ENCODE measurements around the gene DEK.

DNA sequence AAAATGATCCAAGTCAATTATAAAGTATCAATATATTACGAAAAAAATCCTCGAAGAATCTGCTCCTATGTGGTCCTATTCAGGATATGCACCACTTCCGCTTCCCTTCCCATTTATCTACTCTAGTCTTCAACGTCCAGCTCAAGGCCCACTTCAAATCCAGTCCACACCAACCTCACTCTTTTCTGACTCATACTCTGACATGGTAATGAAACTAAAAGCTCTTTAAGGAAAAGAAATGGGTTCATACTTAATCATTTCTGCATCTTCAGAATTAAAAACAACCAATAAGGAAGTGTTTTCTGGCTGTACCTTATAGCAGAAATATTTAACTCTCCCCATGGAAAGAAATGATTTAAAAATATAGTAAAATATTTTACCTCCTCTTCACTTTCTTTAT, 15.1 kb downstream of the DEK start:
- TF ChIP-seq CTCF (conservative IDR thresholded peaks at IDR 0.05 in 1 of 2, IDR thresholded peaks at IDR 0.05 in 1 of 2; ENCODE audit: extremely low read depth in 1 of 2, insufficient read depth in 1 of 2, low read depth in 1 of 2, low read length in 2 of 2) (no peak), EZH2 (IDR thresholded peaks at IDR 0.05; ENCODE audit: borderline replicate concordance, low read length) (no peak)
